ENCODE measurements around the gene TOP3B.

Gene TOP3B

GRCh38 chr22:22013559-22014284 lies 31.1 kb upstream of the TOP3B start:
- no peak for DNase-seq (ENCODE audit: low read depth in 2 of 2)

- no peak for DNase-seq (ENCODE audit: low read depth in 2 of 2)
These were observed 29.4 kb upstream of the TOP3B start for GRCh38 chr22:22011964-22012363.

GRCh38 chr22:22010358-22010757 lies 27.8 kb upstream of the TOP3B start:
- DNase-seq (ENCODE audit: low read depth in 2 of 2), result no peak

- no peak for DNase-seq (ENCODE audit: low read depth in 2 of 2)
These were observed 27.1 kb upstream of the TOP3B start for GRCh38 chr22:22009661-22010060.

GRCh38 chr22:22006596-22006990 lies 24.0 kb upstream of the TOP3B start:
- no peak for DNase-seq (ENCODE audit: low read depth in 2 of 2)

- DNase-seq (ENCODE audit: low read depth in 2 of 2), result no peak
These were observed 23.5 kb upstream of the TOP3B start for GRCh38 chr22:22005945-22006595.

GRCh38 chr22:22003233-22003632 lies 20.6 kb upstream of the TOP3B start:
- no peak for DNase-seq (ENCODE audit: low read depth in 2 of 2)

GRCh38 chr22:22002526-22003055 lies 20.0 kb upstream of the TOP3B start:
- DNase-seq (ENCODE audit: low read depth in 2 of 2), result no peak

- DNase-seq (ENCODE audit: low read depth in 2 of 2), result no peak
These were observed 19.3 kb upstream of the TOP3B start for GRCh38 chr22:22001664-22002525.

GRCh38 chr22:21998595-21999247 lies 16.1 kb upstream of the TOP3B start:
- no peak for DNase-seq (ENCODE audit: low read depth in 2 of 2)

- DNase-seq (ENCODE audit: low read depth in 2 of 2), result no peak
These were observed 13.7 kb upstream of the TOP3B start for GRCh38 chr22:21996175-21996720.

- no peak for DNase-seq (ENCODE audit: low read depth in 2 of 2)
These were observed 13.1 kb upstream of the TOP3B start for GRCh38 chr22:21995660-21996059.

GRCh38 chr22:21994881-21995444 lies 12.4 kb upstream of the TOP3B start:
- no peak for DNase-seq (ENCODE audit: low read depth in 2 of 2)

GRCh38 chr22:21992593-21993237 lies 10.1 kb upstream of the TOP3B start:
- DNase-seq (ENCODE audit: low read depth in 2 of 2), result no peak

- DNase-seq (ENCODE audit: low read depth in 2 of 2), result no peak
These were observed 9.2 kb upstream of the TOP3B start for GRCh38 chr22:21991774-21992173.

- no peak for DNase-seq (ENCODE audit: low read depth in 2 of 2)
These were observed 8.7 kb upstream of the TOP3B start for GRCh38 chr22:21991304-21991596.

GRCh38 chr22:21990445-21991303 lies 8.1 kb upstream of the TOP3B start:
- DNase-seq (ENCODE audit: low read depth in 2 of 2), result no peak

GRCh38 chr22:21989049-21989448 lies 6.5 kb upstream of the TOP3B start:
- no peak for DNase-seq (ENCODE audit: low read depth in 2 of 2)

GRCh38 chr22:21985214-21985613 lies 2.6 kb upstream of the TOP3B start:
- DNase-seq (ENCODE audit: low read depth in 2 of 2), result no peak

GRCh38 chr22:21984793-21985192 lies 2.2 kb upstream of the TOP3B start:
- DNase-seq (ENCODE audit: low read depth in 2 of 2), result no peak
